HepG2 (cell line): Measurements from ENCODE around the gene SYS1. TPM values are rescaled to one million over a fixed set of nuclear protein-coding genes. Genes with fewer than 3 reads are reported as not detected.

ENCODE experiments used
- ARID3A ChIP-seq: IDR thresholded peaks from 2 replicates; pipeline ENCODE4 v1.6.1; 2012; ENCODE audit warnings: low read depth, low read length, improper control_type of control experiment
- ATF7 ChIP-seq, 2 experiments: fragments of 450-650 bp in 1 of 2; sonication (generic) in 1 of 2; formaldehyde crosslinking in 1 of 2; IDR thresholded peaks; 2 replicates each; pipeline versions ENCODE4 v1.4.0 to v1.6.1; 2016 to 2020; ENCODE audit warnings: antibody characterized with exemption in 1 of 2, mild to moderate bottlenecking in 1 of 2, missing genetic modification reagents in 1 of 2
- BORCS8-MEF2B ChIP-seq: sonication (generic); formaldehyde crosslinking; IDR thresholded peaks from 2 replicates; pipeline ENCODE4 v1.8.0; 2022; ENCODE audit warnings: mild to moderate bottlenecking, missing genetic modification reagents
- KLF11 ChIP-seq: IDR thresholded peaks from 2 replicates; pipeline ENCODE4 v1.6.1; 2016; ENCODE audit warnings: missing compliant biosample characterization
- MATR3 ChIP-seq: sonication (generic); formaldehyde crosslinking; IDR thresholded peaks from 2 replicates; pipeline ENCODE4 v1.4.0; 2020; ENCODE audit warnings: missing genetic modification reagents
- MAZ ChIP-seq, 2 experiments: sonication (generic) in 1 of 2; formaldehyde crosslinking in 1 of 2; IDR thresholded peaks; 2 replicates each; pipeline versions ENCODE4 v1.5.0 to v1.6.1; 2012 to 2020; ENCODE audit warnings: low read depth in 2 of 2, mild to moderate bottlenecking in 2 of 2, borderline replicate concordance in 1 of 2, improper control_type of control experiment in 1 of 2, low read length in 1 of 2, missing genetic modification reagents in 1 of 2, moderate library complexity in 1 of 2
- MTA1 ChIP-seq: sonication (generic); formaldehyde crosslinking; IDR thresholded peaks from 2 replicates; pipeline ENCODE4 v1.4.0; 2020; ENCODE audit warnings: missing genetic modification reagents, mild to moderate bottlenecking, borderline replicate concordance
- NFYC ChIP-seq: IDR thresholded peaks from 2 replicates; pipeline ENCODE4 v1.6.1; 2016; ENCODE audit warnings: missing genetic modification reagents, missing compliant biosample characterization
- SOX6 ChIP-seq, 2 experiments: fragments of 450-650 bp in 1 of 2; sonication (generic) in 1 of 2; formaldehyde crosslinking in 1 of 2; IDR thresholded peaks; 2 replicates each; pipeline versions ENCODE4 v1.4.0 to v1.6.1; 2017 to 2020; ENCODE audit warnings: antibody characterized with exemption in 1 of 2, mild to moderate bottlenecking in 1 of 2, missing genetic modification reagents in 1 of 2
- SUZ12 ChIP-seq: fragments of 150-350 bp; IDR thresholded peaks from 2 replicates; pipeline ENCODE4 v1.6.1; 2014; ENCODE audit warnings: low read depth, low read length
- SYNCRIP ChIP-seq: fragments of 200-400 bp; formaldehyde crosslinking; IDR thresholded peaks from 2 replicates; pipeline ENCODE4 v1.6.1; 2018; ENCODE audit warnings: mild to moderate bottlenecking, low read depth, low read length; ENCODE audit not compliant: insufficient read depth
- ZEB1 ChIP-seq: IDR thresholded peaks from 2 replicates; pipeline ENCODE4 v1.6.1; 2012; ENCODE audit warnings: mild to moderate bottlenecking, low read depth, inconsistent platforms; ENCODE audit not compliant: insufficient replicate concordance
- ZMYM2 ChIP-seq: sonication (generic); formaldehyde crosslinking; IDR thresholded peaks from 2 replicates; pipeline ENCODE4 v1.8.0; 2022; ENCODE audit warnings: mild to moderate bottlenecking, missing genetic modification reagents
- ZMYM4 ChIP-seq: sonication (generic); formaldehyde crosslinking; IDR thresholded peaks from 2 replicates; pipeline ENCODE4 v1.8.1; 2023; ENCODE audit warnings: mild to moderate bottlenecking, missing genetic modification reagents
- ZNF205 ChIP-seq: IDR thresholded peaks from 2 replicates; pipeline ENCODE4 v1.6.1; 2018; ENCODE audit warnings: missing biosample characterization, missing genetic modification reagents
- ZNF354B ChIP-seq: sonication (generic); formaldehyde crosslinking; IDR thresholded peaks from 2 replicates; pipeline ENCODE4 v1.8.0; 2022; ENCODE audit warnings: mild to moderate bottlenecking, missing genetic modification reagents
- ZNF850 ChIP-seq: sonication (generic); formaldehyde crosslinking; conservative IDR thresholded peaks from 2 replicates; pipeline ENCODE4 v1.9.0; 2021; ENCODE audit warnings: mild to moderate bottlenecking, missing genetic modification reagents
- polyA plus RNA-seq, 8 experiments: library from polyadenylated mRNA; depleted of rRNA in 3 of 8; stranded (reverse) in 7 of 8; unstranded in 1 of 8; fragments of >200 nt; fragmentation: Illumina TruSeq in 4 of 8; extraction: Trizol in 4 of 8; gene quantifications; 2 replicates each; pipeline versions ENCODE4 v1.2.1 to v1.2.3, GENCODE V29; 2011 to 2016; ENCODE audit warnings: low read depth in 4 of 8, missing spikeins in 1 of 8, mixed read lengths in 1 of 8; ENCODE audit not compliant: insufficient read depth in 1 of 8
- total RNA-seq, 5 experiments: library from RNA; depleted of rRNA; stranded (reverse); fragments of >200 nt; fragmentation: Illumina TruSeq; extraction: Trizol; gene quantifications; 2 replicates each; pipeline ENCODE4 v1.2.3, GENCODE V29; 2016; ENCODE audit warnings: low read depth in 1 of 5
- TF ChIP-seq, protein P1 (sequence below): sonication (generic); IDR thresholded peaks from 2 replicates; pipeline ENCODE4 v1.6.1; 2016; ENCODE audit warnings: low read depth, borderline replicate concordance
- TF ChIP-seq, protein P2 (sequence below): sonication (generic); formaldehyde crosslinking; IDR thresholded peaks from 2 replicates; pipeline ENCODE4 v1.5.0; 2020; ENCODE audit warnings: missing genetic modification reagents

SYS1 gene
- total and polyA plus RNA-seq, 2 of the 13 experiments (the other 11 are each of a cell fraction or from before 2014, with no cell fraction given): 38.3 to 65.6 TPM

GRCh38 chr20:45337367-45338120, 25.4 kb upstream of the SYS1 start (continued):
- TF ChIP-seq ARID3A (peak; percentile 1; the same call in 1 of the 2 replicates), KLF11 (CRISPR knock-in tag) (0 out of 2 replicates have a peak, but pooled peaks have one; percentile 25), MTA1 (CRISPR knock-in tag) (0 out of 2 replicates have a peak, but pooled peaks have one; percentile 12), ZNF205 (CRISPR knock-in tag) (no peak; the same call in 1 of the 2 replicates), ZEB1 (no peak), ZNF850 (CRISPR knock-in tag) (no peak), ATF7 (IDR thresholded peaks at IDR 0.05) (no peak), ATF7 (CRISPR knock-in tag; IDR thresholded peaks at IDR 0.05) (0 out of 2 replicates have a peak, but pooled peaks have one; percentile 30), BORCS8-MEF2B (CRISPR knock-in tag) (peak; percentile 83; the same call in 1 of the 2 replicates), MATR3 (CRISPR knock-in tag) (no peak), ZMYM4 (CRISPR knock-in tag) (0 out of 2 replicates have a peak, but pooled peaks have one; percentile 34), SOX6 (IDR thresholded peaks at IDR 0.05) (no peak), SOX6 (CRISPR knock-in tag; IDR thresholded peaks at IDR 0.05) (peak; percentile 40; the same call in 1 of the 2 replicates), SUZ12 (no peak), ZMYM2 (CRISPR knock-in tag) (peak; percentile 54; the same call in 1 of the 2 replicates), SYNCRIP (no peak), NFYC (CRISPR knock-in tag) (no peak), ZNF354B (CRISPR knock-in tag) (0 out of 2 replicates have a peak, but pooled peaks have one; percentile 60), MAZ (IDR thresholded peaks at IDR 0.05; ENCODE audit: borderline replicate concordance, low read depth, low read length) (no peak), MAZ (CRISPR knock-in tag; IDR thresholded peaks at IDR 0.05; ENCODE audit: low read depth) (0 out of 2 replicates have a peak, but pooled peaks have one; percentile 7)
- TF ChIP-seq, protein P1, sequence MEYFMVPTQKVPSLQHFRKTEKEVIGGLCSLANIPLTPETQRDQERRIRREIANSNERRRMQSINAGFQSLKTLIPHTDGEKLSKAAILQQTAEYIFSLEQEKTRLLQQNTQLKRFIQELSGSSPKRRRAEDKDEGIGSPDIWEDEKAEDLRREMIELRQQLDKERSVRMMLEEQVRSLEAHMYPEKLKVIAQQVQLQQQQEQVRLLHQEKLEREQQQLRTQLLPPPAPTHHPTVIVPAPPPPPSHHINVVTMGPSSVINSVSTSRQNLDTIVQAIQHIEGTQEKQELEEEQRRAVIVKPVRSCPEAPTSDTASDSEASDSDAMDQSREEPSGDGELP: peak; percentile 3; the same call in 1 of the 2 replicates
- TF ChIP-seq, protein P2, sequence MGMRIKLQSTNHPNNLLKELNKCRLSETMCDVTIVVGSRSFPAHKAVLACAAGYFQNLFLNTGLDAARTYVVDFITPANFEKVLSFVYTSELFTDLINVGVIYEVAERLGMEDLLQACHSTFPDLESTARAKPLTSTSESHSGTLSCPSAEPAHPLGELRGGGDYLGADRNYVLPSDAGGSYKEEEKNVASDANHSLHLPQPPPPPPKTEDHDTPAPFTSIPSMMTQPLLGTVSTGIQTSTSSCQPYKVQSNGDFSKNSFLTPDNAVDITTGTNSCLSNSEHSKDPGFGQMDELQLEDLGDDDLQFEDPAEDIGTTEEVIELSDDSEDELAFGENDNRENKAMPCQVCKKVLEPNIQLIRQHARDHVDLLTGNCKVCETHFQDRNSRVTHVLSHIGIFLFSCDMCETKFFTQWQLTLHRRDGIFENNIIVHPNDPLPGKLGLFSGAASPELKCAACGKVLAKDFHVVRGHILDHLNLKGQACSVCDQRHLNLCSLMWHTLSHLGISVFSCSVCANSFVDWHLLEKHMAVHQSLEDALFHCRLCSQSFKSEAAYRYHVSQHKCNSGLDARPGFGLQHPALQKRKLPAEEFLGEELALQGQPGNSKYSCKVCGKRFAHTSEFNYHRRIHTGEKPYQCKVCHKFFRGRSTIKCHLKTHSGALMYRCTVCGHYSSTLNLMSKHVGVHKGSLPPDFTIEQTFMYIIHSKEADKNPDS (CRISPR knock-in tag): 0 out of 2 replicates have a peak, but pooled peaks have one; percentile 6
